SK-N-SH (cell line): ENCODE data around the gene COPS9.

ENCODE experiments used
- CTCF ChIP-seq: fragments of 200-600 bp; sonication (generic); IDR thresholded peaks from 2 replicates; pipeline ENCODE4 v1.6.1; 2017; ENCODE audit warnings: antibody characterized with exemption, mild to moderate bottlenecking, moderate library complexity
- EZH2phosphoT487 ChIP-seq: fragments of 200-600 bp; sonication (generic); IDR thresholded peaks from 2 replicates; pipeline ENCODE4 v1.6.1; 2017; ENCODE audit warnings: low read depth, mixed run types, mild to moderate bottlenecking, antibody characterized with exemption, moderate library complexity, borderline replicate concordance
- NFIC ChIP-seq: IDR thresholded peaks from 2 replicates; pipeline ENCODE4 v1.4.0; 2012; ENCODE audit warnings: borderline replicate concordance
- RAD21 ChIP-seq: IDR thresholded peaks from 2 replicates; pipeline ENCODE4 v1.6.1; 2012; ENCODE audit warnings: mild to moderate bottlenecking, low read length
- RCOR1 ChIP-seq: fragments of 150-350 bp; IDR thresholded peaks from 2 replicates; pipeline ENCODE4 v1.6.1; 2017; ENCODE audit warnings: antibody characterized with exemption, low read length
- RXRA ChIP-seq: IDR thresholded peaks from 2 replicates; pipeline ENCODE4 v1.4.0; 2012; ENCODE audit warnings: low read depth, mild to moderate bottlenecking, borderline replicate concordance
- YY1 ChIP-seq: IDR thresholded peaks from 2 replicates; pipeline ENCODE4 v1.4.0; 2012; ENCODE audit warnings: low read depth, mild to moderate bottlenecking

GRCh38 chr2:240112914-240113690, 23.0 kb downstream of the COPS9 start:
- TF ChIP-seq CTCF (no peak), EZH2phosphoT487 (no peak), NFIC (no peak), RXRA (no peak), RAD21 (no peak), RCOR1 (no peak), YY1 (no peak)
